ENCODE data around the gene LMCD1. TPM values are rescaled to one million over a fixed set of nuclear protein-coding genes. Genes with fewer than 3 reads are reported as not detected.

Gene LMCD1
- total and polyA plus RNA-seq, 8 donors: 14.0 to 39.4 (median 17.4) TPM

DNA sequence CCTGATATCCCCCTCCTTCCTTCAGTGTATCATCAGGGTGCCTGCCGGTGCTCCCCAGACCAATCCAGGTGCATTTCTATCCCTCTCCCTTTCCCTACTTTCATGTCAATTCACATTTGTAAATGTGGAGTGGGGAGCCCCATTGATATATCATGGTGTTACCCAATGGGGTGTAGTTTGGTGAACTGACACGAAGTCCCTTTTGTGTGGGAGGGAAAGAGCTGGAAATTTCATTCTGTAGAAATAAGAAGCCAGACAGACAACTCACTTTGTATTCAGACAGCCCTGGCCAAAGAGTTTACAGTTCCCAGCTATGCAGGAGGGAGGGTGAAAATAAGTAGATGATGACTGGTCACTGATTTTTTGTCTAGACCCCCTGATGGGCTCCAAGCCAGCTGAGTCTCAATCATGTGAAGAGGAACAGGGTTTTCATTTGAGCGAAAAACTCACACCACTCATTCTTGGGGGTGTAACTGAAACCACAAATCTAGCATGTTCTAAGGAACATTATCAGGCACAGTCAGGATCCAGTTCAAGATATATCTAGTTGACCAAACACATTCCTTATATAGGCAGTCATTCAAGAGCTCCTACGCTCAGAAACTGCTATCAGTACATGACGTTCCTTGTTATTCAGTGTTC is 58.9 kb downstream of the LMCD1 start:
- FAIRE-seq (no peak), DNase-seq (no peak), ATAC-seq (peak in 3 of 4 donors; percentile 22 to 62 (median 26))
- Histone ChIP-seq H3K9me3 (no peaks in the 10 kb centered on the region), H3K27ac (no peak overlapping the region), H3K4me3 (no peak overlapping the region), H3K4me1 (no peaks in the 10 kb centered on the region), H3K27me3 (no peaks in the 10 kb centered on the region), H3K36me3 (peaks cover 0 to 11% (median 0%) of the 10 kb centered on the region in 3 donors)
- TF ChIP-seq, protein P1, sequence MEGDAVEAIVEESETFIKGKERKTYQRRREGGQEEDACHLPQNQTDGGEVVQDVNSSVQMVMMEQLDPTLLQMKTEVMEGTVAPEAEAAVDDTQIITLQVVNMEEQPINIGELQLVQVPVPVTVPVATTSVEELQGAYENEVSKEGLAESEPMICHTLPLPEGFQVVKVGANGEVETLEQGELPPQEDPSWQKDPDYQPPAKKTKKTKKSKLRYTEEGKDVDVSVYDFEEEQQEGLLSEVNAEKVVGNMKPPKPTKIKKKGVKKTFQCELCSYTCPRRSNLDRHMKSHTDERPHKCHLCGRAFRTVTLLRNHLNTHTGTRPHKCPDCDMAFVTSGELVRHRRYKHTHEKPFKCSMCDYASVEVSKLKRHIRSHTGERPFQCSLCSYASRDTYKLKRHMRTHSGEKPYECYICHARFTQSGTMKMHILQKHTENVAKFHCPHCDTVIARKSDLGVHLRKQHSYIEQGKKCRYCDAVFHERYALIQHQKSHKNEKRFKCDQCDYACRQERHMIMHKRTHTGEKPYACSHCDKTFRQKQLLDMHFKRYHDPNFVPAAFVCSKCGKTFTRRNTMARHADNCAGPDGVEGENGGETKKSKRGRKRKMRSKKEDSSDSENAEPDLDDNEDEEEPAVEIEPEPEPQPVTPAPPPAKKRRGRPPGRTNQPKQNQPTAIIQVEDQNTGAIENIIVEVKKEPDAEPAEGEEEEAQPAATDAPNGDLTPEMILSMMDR (IDR thresholded peaks at IDR 0.05): no peak
- intact Hi-C loops (cut with DNase I): no loop called here
- WGBS, 2 donors: 92 to 94% methylated on average over 5 of the region's 5 CpGs

DNA sequence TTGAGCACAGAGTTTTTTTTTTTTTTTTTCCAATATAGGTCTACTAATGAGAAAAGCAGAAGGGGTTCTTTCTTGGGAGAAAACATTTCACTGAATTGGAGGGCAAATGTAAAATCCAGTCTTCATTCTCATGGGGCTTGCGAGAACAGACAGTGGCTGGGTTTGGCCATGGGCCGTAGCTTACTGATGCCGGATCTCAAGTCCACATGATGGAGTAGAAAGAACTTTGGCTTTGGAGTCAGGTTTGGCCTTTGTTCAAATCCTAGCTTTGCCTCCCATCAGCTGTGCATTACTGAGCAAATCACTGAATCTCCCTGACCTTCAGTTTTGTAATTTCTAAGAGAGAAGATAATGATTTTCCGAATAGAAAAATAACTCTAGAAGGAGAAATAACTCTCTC is 59.7 kb downstream of the LMCD1 start:
- ATAC-seq: peak in 3 of 4 donors; percentile 24 to 47 (median 40)
- WGBS, 2 donors: 83 to 85% methylated on average over 4 of the region's 4 CpGs
- no peaks in the 10 kb centered on the region for H3K4me1 ChIP-seq
- no peaks in the 10 kb centered on the region for H3K27me3 ChIP-seq
- intact Hi-C loops (cut with DNase I): no loop called here
- no peak overlapping the region for H3K4me3 ChIP-seq
- H3K9me3 ChIP-seq: no peaks in the 10 kb centered on the region
- no peak for DNase-seq
- peaks cover 0 to 19% (median 0%) of the 10 kb centered on the region in 3 donors for H3K36me3 ChIP-seq
- TF ChIP-seq, protein P1 (IDR thresholded peaks at IDR 0.05): no peak
- H3K27ac ChIP-seq: no peak overlapping the region
- no peak for FAIRE-seq

DNA sequence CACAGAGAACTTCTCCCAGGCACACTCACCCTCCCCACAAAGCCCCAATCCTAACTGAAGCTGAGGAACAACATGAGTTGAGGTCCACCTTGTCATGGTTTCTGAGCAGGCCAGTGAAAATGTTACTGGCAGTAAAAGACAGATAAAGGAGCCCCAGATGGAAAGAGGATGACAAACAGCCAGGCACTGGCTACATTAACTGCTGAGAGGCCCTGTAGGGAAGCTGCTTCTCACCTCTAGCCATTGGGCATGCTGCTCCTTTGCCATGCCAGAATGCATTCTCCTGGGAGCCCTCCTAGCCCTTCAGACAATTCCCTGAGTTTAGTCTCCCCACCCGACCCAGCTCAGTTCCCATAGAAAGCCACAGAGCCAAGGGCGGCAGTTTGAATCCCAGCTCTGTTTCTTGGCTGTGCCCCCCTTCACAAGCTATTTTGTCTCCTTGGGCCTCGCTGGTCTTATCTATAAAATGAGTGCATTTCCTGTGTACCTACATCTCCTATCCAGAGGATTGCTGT is 60.5 kb downstream of the LMCD1 start:
- Histone ChIP-seq H3K4me1 (no peaks in the 10 kb centered on the region), H3K36me3 (peaks cover 0 to 21% (median under 1%) of the 10 kb centered on the region in 3 donors), H3K27me3 (no peaks in the 10 kb centered on the region), H3K4me3 (no peak overlapping the region), H3K9me3 (no peaks in the 10 kb centered on the region), H3K27ac (no peak overlapping the region)
- TF ChIP-seq, protein P1 (IDR thresholded peaks at IDR 0.05): no peak
- 83 to 84% methylated on average over 3 of the region's 3 CpGs for WGBS, 2 donors
- FAIRE-seq (no peak), ATAC-seq (no peak), DNase-seq (no peak)
- intact Hi-C loops (cut with DNase I): no loop called here

DNA sequence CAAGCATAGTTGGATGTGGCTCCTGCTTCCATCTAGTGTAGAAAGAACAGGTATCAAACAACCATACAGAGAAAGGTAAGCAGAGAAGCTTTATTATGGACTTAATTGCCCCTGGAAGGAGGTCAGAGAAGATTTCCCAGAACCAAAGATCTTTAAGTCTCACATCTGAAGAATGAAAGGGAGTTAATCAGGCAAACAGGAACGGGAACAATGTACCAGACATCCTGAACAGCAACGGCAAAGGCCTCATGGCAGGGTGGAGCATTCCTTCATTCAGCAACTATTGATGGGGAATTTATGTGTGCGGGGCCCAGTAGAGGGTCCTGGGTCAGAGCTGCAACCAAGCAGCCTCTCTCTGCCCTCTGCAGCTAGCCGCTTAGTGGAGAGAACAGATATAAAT is 61.5 kb downstream of the LMCD1 start:
- TF ChIP-seq, protein P1 (IDR thresholded peaks at IDR 0.05): no peak
- Histone ChIP-seq H3K27ac (no peak overlapping the region), H3K36me3 (peaks cover 0 to 19% (median 3%) of the 10 kb centered on the region in 3 donors), H3K27me3 (no peaks in the 10 kb centered on the region), H3K9me3 (no peaks in the 10 kb centered on the region), H3K4me3 (no peak overlapping the region), H3K4me1 (no peaks in the 10 kb centered on the region)
- 89 to 90% methylated on average over 4 of the region's 4 CpGs for WGBS, 2 donors
- FAIRE-seq (no peak), DNase-seq (no peak), ATAC-seq (no peak)
- intact Hi-C loops (cut with DNase I): no loop called here

DNA sequence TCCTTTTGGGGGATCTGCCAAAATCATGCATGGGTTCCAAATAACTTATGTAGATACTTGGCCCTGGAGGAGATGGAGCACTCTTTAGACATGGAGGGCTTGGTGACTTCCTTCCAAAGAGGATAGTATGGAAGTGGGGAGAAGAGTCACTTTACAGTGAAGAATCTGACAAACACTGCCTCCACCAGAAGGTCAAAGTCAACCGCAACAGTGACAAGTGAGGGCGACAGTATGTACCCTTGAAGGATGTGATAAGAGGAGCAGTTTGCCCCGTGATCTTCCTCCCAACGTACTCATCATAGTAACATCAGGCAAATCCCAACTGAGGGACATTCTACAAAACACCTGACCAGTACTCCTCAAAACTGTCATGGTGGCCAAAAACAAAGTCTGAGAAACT is 62.0 kb downstream of the LMCD1 start:
- intact Hi-C loops (cut with DNase I): no loop called here
- H3K4me3 ChIP-seq: no peak overlapping the region

More for the DNA sequence above, 62.0 kb downstream of the LMCD1 start:
- FAIRE-seq: no peak
- peaks cover 0 to 17% (median 3%) of the 10 kb centered on the region in 3 donors for H3K36me3 ChIP-seq
- no peaks in the 10 kb centered on the region for H3K27me3 ChIP-seq
- TF ChIP-seq, protein P1 (IDR thresholded peaks at IDR 0.05): no peak
- H3K9me3 ChIP-seq: no peaks in the 10 kb centered on the region
- WGBS, 2 donors: 95 to 96% methylated on average over 4 of the region's 4 CpGs
- no peak overlapping the region for H3K27ac ChIP-seq
- no peak for ATAC-seq
- H3K4me1 ChIP-seq: no peaks in the 10 kb centered on the region
- DNase-seq: no peak

Measured in pancreas (tissue), 10 donors.